HG03095 (cell line): ENCODE results near the gene MKS1.
A peak's percentile ranks its signal among the peaks of the same experiment; 100 is the strongest.

ENCODE experiments used
- ATAC-seq: cut with Tn5 transposase; IDR thresholded peaks from one replicate; pipeline ENCODE4 v1.9.1; 2021; ENCODE audit warnings: moderate library complexity; ENCODE audit not compliant: unreplicated experiment

Gene MKS1

DNA sequence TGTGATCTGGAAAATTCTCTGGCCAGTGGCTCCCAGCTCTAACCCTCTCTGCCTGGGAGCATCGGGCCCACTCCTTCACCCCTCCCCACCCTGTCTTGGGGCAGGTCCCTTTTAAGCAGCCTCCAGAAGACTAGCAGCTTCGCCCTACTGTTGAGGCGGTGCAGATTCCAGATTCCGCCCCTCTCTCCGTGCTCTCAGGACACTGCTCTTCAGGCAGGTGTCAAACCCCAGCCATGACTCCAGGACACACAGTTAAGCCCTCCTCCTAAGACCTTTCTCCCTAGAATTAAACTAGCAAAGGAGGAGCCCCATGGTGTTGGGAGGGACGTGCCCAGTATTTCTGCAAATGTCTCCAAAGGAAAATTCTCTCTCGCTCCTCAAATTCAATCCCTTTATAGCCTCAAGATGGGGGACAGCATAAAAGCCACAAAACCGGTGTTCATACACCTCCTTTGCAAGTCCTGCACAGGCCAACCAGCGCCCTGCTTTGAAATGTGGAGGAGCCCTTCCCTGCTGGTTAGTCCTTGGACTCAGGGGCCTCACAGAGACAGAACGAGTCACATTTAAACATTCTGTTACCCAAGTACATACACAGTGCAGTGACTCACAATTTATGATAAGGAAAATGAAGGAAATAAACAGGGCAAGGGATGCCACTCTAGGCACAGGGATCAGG is 26.5 kb upstream of the MKS1 start:
- ATAC-seq, result no peak

DNA sequence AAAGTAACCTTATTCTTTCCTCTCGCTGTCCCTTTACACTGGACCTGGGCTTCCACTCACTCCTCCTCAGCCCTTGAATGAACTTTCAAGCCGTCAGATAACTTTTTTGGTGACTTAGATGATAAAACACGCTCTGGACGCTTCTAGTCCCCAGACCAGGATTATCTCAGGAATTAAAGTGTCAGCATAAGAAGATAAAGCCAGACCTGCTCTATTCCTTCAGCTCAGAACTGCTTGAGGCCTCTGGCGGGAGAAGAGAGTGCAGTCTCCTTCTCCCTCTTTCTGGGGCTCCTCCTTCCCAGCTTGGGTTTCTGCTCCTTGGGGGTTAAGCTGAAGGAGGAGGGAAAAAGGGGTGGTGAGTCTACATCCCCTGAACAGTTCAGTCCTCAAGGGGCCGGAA is 25.9 kb upstream of the MKS1 start:
- no peak for ATAC-seq

DNA sequence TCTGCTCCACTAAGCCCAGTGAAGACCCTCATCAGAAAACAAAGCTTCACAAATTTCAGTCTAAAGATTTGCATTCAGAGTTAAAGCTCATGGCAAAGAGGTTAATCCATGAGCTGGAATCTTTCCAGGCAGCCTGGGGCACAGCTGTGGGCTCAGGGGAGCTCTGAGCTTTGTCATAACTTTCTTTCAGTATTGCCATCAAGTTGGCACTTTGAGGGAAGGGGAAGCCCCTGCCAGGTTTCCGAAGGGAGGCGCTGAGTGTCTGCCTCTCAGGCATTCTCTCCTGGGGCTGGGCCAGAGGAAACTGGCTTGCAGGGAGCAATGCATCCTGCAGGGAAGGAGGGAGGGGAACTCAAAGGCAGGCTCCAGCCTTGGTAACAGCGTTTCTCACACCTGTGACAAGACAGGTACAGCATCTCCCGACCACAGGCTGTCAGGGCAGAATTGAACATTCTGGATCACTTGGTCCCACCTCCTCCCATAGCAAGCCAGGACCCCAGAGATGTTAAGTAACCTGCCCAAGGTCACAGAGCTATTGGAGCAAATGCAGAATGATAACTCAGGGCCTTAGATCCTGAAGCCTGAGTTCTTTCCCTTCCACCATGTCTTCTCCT is 23.2 kb upstream of the MKS1 start:
- ATAC-seq, result no peak

DNA sequence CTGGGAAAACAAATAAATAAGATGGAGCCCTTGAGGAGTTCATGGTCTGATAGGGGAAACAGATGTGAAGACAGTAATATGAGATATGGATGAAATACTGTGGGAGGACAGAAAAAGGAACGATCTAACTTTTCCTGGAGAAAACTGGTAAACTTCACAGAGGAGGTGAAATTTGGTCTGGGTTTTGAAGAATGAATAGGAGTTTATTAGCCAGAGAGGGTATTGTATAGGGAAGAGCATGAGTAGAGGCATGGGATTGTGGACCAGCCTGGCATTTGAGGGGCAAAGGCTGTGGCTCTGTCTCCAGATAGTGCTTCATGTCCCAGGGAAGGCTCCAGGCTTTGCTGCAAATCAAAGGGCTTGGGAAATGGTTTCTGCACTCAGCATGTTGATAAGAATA is 20.9 kb upstream of the MKS1 start:
- no peak for ATAC-seq

DNA sequence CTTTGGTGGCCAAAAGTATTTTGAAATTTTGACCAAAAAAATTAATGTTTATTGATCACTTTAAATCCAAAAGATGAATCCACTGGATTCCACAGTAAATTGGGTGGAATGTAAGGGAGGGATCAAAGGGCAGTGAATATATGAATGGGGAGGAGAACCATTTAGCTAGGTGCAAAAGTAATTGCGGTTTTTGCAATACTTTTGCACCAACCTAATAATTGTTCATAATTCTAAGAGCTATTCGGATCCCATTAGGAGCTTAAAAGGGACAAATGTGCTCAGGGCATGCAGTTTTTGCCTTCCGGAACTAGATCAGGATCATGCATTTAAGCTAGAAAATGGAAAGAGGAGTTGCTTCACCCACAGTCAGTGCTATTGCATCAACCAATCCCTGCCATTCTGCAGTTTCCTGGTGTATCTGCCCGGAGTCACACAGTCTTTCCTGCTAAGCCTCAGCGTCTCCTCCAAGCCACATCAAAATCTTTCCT is 19.1 kb upstream of the MKS1 start, which contains the start of gene LPO:
Gene LPO, plus strand, starts transcription at position 438 of the 488 bp plus-strand sequence. CDS start 4,396 bp downstream, outside the sequence.
- ATAC-seq, result no peak

DNA sequence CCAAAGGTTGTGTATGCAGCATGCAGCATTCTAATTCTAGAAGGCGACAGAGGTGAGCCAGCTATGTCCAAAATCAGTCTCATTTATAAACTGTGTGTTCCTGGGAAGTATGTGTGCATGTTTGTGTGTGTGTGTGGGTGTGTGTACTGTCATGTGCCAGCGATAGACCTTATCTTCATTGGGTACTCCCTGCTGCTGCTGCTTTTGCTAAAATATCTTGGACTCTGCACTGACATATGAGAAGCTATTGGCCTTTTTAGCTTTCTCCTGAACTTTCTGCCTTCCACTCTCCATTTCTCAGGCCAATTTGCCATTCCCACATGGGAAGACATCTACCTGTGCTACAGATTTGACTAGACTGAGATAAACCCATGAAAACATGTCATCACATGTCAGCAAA is 17.3 kb upstream of the MKS1 start:
- no peak for ATAC-seq

DNA sequence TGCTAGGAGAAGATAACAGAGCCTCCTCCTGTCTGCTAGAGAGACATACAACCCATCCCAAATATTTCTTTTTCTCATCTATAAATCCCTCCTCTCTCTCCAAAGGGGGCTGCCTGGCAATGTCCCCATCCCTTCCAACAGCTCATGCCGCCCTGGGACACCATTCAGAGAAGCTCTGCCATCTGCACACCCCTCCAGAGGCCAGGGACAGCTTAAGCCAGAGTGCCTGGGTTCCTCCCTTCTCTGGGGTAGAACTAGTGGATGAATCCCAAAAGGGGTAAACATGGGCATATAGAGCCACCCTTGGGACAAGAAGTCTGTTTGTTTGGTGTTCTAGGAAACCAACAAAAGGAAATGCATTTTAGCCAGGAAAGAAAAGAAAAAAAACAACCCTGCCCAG is 16.8 kb upstream of the MKS1 start:
- ATAC-seq, result no peak

DNA sequence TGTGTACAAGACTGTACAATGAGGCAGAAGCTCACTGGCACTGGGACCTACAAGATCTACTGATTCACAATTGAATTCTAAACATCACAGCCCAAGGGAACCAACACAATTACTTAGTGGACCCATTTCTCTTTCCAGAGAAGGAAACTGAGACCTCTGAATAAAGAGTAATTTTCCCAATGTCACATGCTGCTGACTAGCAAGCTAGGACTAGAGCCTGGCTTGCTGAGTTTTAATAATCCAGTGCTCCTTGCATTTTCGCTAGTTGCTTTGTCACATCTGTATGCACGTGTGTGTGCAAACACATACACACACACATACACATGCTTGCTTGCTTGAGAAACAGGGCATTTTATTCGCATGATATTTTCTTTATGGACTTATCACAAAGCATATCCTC is 15.5 kb upstream of the MKS1 start:
- ATAC-seq, result no peak

DNA sequence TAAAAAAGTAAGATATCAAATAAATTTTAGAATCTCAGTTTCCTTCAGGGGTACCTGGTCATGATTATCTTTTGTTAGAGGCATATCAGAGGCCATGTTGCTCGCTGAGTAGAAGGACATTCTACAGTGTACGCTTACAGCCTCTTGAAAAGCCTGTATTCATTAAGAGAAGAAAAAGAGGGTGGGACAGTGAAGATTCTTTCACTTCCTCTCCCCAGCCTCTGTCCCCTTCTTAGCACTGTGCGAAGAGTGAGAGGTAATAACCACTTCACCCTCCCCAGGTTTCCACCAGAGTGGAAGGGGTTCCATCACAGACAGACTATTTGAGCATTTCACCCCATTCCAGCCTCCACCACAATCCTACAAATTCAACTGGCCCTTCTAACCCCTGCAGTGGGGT is 14.5 kb upstream of the MKS1 start:
- ATAC-seq, result peak; percentile 73

DNA sequence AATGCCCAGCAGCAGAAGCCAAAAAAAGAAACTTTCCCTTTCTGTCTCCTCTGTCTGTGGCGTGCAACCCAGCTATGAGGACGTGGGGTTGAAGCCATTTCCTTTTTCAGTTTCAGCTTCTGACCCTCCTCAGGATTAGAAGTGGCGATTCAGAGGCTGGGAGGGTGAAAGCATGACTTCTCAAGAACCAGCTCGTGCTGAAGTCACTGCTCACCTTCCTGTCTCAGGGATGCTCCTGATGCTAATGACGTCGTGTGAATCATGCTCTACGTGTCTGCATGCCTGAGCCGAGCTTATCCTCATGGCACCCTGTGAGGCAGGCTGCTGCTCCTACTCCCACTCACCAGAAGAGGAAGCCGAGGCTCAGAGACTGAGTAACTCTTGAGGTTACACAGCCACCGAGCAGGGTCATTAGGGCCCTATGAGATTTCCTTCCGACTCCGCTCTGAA is 13.7 kb upstream of the MKS1 start:
- peak; percentile 62 for ATAC-seq

DNA sequence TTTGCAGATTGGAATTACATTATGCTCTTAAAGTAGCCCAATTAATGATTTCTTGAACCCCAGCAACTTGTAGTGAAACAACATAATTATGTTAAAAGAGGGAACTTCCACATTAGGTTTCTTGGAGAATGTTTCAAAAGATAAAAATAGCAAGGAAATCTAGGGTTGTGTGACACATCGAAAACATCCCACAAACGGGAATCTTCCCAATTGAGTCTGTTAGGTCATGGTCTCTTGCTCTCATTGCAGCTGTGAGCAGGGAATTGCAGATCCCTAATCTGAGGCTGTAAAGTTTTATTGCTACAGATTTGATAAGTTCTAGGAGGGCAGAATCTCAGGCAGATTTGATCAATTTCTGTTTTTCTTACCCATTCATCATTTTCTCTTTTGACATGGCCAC is 12.6 kb upstream of the MKS1 start:
- ATAC-seq, result no peak

DNA sequence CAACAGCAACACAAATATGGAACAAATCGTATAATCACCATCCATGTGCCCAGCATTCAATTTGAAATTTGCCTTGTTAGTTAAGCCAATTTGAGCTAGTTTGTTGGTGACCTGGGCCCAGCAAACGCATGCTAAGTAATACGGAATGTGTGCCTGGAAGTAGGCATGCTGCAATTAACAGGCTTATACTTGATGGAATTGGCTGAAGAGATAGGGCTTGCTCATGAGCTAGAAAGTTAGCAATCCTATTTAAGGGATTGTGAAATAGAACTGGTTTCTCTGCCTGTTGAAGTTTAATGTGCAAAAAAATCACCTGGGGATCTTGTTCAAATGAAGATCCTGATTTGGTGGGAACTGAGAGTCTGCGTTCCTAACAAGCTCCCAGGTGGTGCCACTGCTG is 10.8 kb upstream of the MKS1 start:
- no peak for ATAC-seq

DNA sequence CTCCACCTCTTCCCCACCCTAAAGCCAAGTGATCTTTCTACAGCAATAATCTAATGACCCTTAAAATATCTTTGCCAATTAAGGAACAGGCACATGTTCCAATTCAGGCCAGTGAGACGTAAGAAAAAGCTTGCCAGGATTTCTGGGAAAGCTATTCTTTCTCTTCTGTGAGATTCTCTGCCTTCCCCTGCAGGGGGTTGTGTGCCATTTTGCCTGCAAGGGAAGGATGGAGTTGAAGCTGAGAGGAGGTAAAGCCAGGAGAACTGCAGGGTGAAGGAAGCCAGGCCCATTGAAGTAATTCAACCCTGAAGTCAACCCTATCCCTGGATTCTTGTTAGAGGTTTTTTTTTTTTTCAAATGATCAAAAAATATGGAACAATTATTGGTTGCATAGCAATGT is 10.3 kb upstream of the MKS1 start:
- no peak for ATAC-seq

DNA sequence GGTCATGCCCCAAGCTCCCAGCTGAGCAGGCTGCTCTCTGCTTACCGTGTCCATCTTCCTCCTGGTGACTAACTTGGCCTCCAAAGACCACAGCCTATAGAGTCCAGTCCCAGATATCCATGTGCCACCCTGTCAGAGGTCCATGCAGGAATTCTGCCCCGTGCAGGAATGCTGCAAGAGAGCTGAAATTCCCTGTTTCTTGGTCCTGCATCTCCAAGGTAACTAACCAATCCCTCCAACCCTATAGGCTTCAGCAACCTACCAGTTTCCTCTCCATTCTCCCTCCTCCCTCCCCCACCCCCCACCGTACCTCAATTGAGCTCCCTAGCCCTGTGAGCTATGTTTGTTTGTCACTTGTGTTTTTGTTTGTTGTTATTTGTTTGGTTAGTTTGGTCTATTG is 9.6 kb upstream of the MKS1 start:
- no peak for ATAC-seq

DNA sequence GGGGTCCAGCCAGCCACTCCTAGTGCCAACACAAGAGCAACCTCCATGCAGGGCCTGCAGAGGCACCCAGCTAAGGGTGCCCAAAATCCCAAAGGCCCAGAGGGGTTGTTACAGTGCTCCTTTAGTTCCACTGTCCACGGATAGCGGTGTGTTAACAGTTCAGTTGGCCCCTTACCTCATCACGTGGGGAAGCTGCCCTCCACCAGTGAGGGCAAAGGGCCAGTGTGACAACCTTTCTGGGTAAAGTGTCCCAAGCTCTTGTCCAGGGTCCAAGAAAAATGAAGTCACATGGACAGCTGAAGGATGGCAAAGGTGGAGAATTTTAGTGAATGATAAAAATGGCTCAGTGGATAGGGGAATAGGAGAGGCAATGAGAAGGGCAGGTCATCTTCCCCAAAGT is 8.7 kb upstream of the MKS1 start:
- no peak for ATAC-seq

DNA sequence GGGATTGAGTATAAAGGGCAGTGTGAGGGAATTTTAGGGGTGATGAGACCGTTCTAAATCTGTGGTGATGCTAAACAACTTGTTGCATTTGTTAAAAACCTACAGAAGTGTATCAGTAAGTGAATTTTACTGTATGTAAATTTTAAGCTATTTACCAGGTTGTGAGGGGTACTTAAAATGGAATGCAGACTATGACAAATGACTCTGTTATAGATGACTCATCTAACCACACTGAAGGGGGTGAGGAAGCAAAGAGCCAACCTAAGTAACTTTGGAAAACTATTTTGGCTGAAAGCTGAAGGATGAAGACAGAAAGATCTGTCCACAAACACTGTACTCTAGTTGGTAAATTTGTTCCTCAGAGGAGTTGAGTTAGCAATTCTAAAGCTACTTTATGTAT is 5.3 kb upstream of the MKS1 start:
- no peak for ATAC-seq

DNA sequence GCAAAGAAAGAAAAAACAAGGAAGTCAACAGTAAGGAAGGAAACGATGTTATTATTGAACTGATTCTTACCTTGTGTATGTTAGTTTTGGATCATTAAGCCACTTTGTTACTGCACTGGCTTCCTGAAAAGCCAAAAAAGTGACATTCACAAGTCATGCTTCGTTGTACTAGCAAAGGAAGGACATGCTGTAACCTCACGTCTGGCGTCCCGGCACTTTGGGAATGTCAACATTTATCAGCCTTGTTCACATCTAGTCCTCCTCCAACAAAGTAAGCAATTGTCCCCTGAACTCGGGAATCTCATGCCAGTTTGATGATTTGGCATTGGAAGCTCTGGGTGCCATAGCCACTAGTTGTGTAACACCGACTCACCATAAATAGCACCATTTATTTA is 731 bp upstream of the MKS1 start:
- ATAC-seq, result no peak

DNA sequence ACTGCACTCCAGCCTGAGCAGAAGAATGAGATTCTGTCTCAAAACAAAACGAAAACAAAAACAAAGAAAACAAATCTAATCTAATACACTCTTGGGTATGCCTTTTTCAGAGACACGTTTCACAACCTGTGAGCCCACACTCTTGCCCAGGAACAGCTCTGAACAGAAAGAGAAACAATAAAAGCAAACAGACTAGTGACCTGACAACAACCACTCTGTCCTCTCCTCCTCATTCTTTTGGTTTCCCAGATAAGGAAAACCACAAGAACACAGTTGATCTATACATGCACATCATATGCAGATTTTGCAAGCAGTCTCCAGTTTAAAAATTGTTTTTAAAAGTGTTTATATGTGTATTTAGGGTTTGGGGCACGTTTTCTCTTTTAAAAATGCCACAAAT is 1.3 kb downstream of the MKS1 start:
- no peak for ATAC-seq

DNA sequence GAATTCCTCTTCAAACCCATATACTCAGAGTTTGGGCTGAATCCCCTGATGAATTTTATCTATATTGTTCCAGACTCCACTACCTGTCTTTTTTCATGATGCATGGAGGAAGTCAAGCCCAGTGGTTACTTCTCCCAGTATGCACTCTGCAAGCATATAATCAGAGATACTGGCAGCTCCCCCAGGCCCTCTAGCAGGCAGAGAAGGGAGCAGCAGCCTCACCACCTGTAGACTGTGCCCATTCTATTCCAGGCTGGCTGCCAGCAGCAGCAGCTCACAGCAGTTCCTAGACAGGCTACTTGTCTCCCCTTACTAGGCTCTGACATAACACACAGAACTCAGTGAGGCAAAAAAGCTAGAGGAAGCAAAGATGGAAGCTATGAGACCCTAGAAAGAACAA is 3.4 kb downstream of the MKS1 start:
- ATAC-seq, result no peak

DNA sequence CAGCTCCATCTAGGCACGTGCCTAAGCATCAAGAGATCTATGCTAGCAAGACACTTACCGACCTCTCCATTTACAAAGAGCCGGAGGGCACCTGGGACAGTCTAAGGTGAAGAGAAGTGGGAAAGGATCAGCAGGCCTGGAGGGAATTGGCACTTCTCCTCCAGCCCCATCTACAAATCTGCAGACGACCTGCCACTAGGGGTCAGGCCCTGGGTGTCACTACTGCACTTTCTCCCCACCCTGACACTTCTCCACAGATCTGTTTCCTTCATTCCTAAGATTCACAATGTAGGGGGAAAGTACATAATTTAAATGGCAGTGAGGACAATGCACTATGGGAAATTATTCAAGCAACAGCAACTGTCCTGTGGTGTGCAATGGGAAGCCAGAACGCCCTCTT is 8.1 kb downstream of the MKS1 start:
- ATAC-seq, result no peak

DNA sequence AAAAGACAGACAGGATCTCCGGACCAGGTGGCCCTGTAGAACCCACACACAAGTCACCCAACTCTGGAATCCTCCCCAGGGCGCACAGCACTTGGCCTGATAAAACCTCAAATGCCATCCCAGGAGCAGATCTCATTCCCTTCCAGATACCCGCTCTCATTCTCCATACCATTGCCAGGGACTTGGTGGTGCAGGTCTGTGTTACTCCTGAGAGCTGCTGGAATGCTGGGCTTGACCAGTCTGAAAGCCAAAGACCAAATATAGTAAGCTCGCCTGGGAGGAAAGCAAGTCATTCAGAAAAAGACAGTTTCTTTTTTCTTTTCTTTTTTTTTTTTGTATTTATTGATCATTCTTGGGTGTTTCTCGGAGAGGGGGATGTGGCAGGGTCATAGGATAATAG is 10.7 kb downstream of the MKS1 start:
- ATAC-seq, result no peak

DNA sequence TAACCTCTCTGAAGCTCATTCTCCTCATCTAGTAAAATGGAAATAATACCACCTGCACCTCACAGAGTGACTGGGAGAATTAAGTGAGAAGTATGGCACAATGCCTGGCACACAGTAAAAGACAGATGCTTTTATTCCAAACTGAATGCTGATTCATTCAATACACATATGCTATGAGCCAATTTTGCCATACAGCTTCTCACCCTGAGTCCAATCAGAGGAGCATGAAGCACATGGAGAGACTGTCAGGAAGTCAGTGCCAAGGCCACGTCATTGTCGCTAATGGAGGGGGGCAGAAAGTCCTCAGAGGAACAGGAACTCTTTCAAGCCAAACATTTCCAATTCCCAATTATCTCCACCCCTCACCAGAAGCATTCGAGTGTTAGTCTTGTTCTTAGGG is 11.6 kb downstream of the MKS1 start:
- no peak for ATAC-seq

DNA sequence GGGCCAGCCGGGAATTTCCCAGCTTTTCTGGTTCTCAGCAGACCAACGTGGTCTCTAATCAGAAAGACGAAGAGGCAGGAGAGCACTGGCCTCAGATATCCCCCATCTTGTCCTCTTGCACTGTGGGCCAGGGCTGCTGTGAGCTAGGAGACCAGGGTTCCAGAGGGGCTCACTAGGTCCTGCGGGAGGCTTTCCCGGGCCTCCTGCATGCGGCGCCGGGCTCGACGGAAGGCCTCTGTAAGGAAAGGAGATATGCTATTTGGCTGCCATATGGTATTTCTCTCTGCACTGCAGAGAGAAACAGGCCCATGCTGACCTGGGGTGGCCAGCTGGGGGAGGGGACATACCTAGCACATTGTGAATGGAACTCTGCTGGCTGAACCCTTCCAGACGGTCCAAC is 13.1 kb downstream of the MKS1 start:
- ATAC-seq, result no peak
